Thyroid gland (tissue), 4 donors: ENCODE results near the gene RGS11.

Experiments
- CTCF ChIP-seq, 6 experiments: fragments of 200-600 bp in 3 of 6; fragments of 450-650 bp in 3 of 6; sonication (generic) in 3 of 6; IDR thresholded peaks; one replicate each; pipeline ENCODE4 v1.5.1; 2016 to 2019; ENCODE audit warnings: antibody characterized with exemption in 6 of 6, mild to moderate bottlenecking in 2 of 6, inconsistent platforms in 1 of 6, moderate library complexity in 1 of 6
- POLR2A ChIP-seq, 2 donors: fragments of 450-650 bp; IDR thresholded peaks; one replicate each; pipeline ENCODE4 v1.6.1; 2017; ENCODE audit warnings: antibody characterized with exemption in 2 of 2, mild to moderate bottlenecking in 2 of 2, moderate library complexity in 1 of 2

- no peak for TF ChIP-seq CTCF (IDR thresholded peaks at IDR 0.05)
- no peak for TF ChIP-seq POLR2A (IDR thresholded peaks at IDR 0.05)
These were observed 6.0 kb upstream of the RGS11 start for GRCh38 chr16:281660-282255.
